TTC549 (cell line): Measurements from ENCODE around the gene KIF18B.

ENCODE experiments used
- FAIRE-seq: peaks from 2 replicates; lab custom pipeline; 2012; peaks lifted over from hg19 to GRCh38; lab: Jason Lieb, UNC

Gene KIF18B

GRCh38 chr17:44918006-44918405, 29.6 kb downstream of the KIF18B start:
- FAIRE-seq = no peak

GRCh38 chr17:44917456-44917855, 30.1 kb downstream of the KIF18B start:
- FAIRE-seq = no peak

- no peak for FAIRE-seq
Observed at GRCh38 chr17:44916781-44917241, 30.8 kb downstream of the KIF18B start.

GRCh38 chr17:44915862-44916780, 31.5 kb downstream of the KIF18B start:
- FAIRE-seq = no peak

- FAIRE-seq = no peak
Observed at GRCh38 chr17:44915321-44915726, 32.2 kb downstream of the KIF18B start, which contains the start of gene GFAP. Gene GFAP, minus strand, starts transcription at chr17:44915500. Its CDS starts 14 bp downstream, at chr17:44915486.

GRCh38 chr17:44914698-44915271, 32.8 kb downstream of the KIF18B start:
- no peak for FAIRE-seq

- FAIRE-seq = no peak
Observed at GRCh38 chr17:44914148-44914547, 33.4 kb downstream of the KIF18B start.

- no peak for FAIRE-seq
Observed at GRCh38 chr17:44913676-44914075, 33.9 kb downstream of the KIF18B start.

- no peak for FAIRE-seq
Observed at GRCh38 chr17:44912763-44913544, 34.6 kb downstream of the KIF18B start.

- no peak for FAIRE-seq
Observed at GRCh38 chr17:44911133-44912001, 36.2 kb downstream of the KIF18B start.

GRCh38 chr17:44910231-44911106, 37.1 kb downstream of the KIF18B start:
- FAIRE-seq = no peak

GRCh38 chr17:44909681-44910144, 37.9 kb downstream of the KIF18B start:
- no peak for FAIRE-seq

- no peak for FAIRE-seq
Observed at GRCh38 chr17:44908761-44909326, 38.7 kb downstream of the KIF18B start.

GRCh38 chr17:44907729-44908470, 39.7 kb downstream of the KIF18B start:
- no peak for FAIRE-seq

- FAIRE-seq = no peak
Observed at GRCh38 chr17:44906763-44907728, 40.5 kb downstream of the KIF18B start.

- no peak for FAIRE-seq
Observed at GRCh38 chr17:44906010-44906646, 41.4 kb downstream of the KIF18B start.
